IMR-90 (cell line): ENCODE measurements around the gene ZNF212. TPM values are rescaled to one million over a fixed set of nuclear protein-coding genes. Genes with fewer than 3 reads are reported as not detected.

Experiments used
- BHLHE40 ChIP-seq: fragments of 150-350 bp; IDR thresholded peaks from 2 replicates; pipeline ENCODE4 v1.6.1; 2016; ENCODE audit warnings: mild to moderate bottlenecking, low read depth, low read length
- POLR2A ChIP-seq: IDR thresholded peaks from 2 replicates; pipeline ENCODE4 v1.6.1; 2012; ENCODE audit warnings: mild to moderate bottlenecking, low read depth, low read length
- polyA plus RNA-seq, 3 experiments: library from polyadenylated mRNA; depleted of rRNA; stranded (reverse); fragments of >200 nt; gene quantifications; 2 replicates each; pipeline ENCODE4 v1.2.3, GENCODE V29; 2012; ENCODE audit warnings: low replicate concordance in 1 of 3
- total RNA-seq: library from RNA; depleted of rRNA; stranded (reverse); fragments of >200 nt; gene quantifications from 2 replicates; pipeline ENCODE4 v1.2.3, GENCODE V29; 2012
- TF ChIP-seq, protein P1 (sequence below): conservative IDR thresholded peaks from 2 replicates; pipeline ENCODE4 v1.5.1; 2012; ENCODE audit warnings: mild to moderate bottlenecking, low read depth, low read length, improper control_type of control experiment

Gene ZNF212
- total and polyA plus RNA-seq, 2 of the 4 experiments (the other 2 are of a cell fraction): 3.8 to 5.1 TPM

DNA sequence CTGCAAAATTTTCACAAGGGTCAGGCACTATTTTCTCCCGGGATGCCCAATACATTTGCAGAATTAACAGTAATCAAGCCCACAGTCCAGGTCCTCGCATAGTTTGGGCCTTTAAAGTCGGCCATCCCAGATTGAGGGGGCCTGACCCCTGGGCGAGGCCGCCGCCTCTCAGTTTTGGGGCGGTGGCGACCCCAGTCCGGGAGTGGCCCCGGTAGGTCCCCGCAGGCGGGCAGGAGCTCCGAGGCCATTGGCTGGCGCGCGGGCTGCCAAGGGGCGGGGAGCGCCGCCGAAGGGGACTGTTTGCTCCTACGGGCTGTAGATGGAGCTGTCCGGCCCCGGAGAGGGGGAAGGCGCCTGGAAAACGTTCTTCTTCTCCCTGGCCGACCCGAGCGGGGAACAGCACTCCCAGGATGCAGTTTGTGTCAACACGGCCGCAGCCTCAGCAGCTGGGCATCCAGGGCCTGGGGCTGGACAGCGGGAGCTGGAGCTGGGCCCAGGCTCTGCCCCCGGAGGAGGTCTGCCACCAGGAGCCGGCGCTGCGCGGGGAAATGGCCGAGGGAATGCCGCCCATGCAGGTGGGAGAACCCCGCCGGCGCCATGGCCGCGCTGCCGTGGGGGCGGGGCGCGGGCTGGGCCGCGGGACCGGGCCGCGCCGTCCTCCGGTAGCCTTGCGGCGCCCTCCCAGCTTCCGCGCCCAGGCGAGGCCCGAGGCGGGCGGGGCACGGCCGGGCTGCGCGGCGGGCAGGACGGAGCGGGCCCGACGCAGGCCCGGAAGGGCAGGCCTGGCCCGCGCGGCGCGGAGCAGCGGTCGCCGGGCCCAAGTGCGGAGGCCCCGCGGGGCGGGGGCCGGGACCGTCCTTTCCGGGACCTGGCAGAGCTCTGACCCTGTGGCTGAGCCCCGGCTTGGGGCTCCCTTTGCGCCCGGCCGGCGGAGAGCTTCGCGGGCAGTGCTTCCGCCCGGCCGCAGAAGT, 44.0 kb upstream of the ZNF212 start, which contains the start of gene ZNF282 (continued):
- TF ChIP-seq, protein P1, sequence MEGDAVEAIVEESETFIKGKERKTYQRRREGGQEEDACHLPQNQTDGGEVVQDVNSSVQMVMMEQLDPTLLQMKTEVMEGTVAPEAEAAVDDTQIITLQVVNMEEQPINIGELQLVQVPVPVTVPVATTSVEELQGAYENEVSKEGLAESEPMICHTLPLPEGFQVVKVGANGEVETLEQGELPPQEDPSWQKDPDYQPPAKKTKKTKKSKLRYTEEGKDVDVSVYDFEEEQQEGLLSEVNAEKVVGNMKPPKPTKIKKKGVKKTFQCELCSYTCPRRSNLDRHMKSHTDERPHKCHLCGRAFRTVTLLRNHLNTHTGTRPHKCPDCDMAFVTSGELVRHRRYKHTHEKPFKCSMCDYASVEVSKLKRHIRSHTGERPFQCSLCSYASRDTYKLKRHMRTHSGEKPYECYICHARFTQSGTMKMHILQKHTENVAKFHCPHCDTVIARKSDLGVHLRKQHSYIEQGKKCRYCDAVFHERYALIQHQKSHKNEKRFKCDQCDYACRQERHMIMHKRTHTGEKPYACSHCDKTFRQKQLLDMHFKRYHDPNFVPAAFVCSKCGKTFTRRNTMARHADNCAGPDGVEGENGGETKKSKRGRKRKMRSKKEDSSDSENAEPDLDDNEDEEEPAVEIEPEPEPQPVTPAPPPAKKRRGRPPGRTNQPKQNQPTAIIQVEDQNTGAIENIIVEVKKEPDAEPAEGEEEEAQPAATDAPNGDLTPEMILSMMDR: peak; percentile 78
- no peak for TF ChIP-seq BHLHE40
- peak; percentile 79 for TF ChIP-seq POLR2A
